Cardiac muscle cell (in vitro differentiated cells and primary cell): ENCODE results near the gene PTPN7. TPM values are rescaled to one million over a fixed set of nuclear protein-coding genes. Genes with fewer than 3 reads are reported as not detected.

Experiments
- DNase-seq, 2 donors: peaks; one replicate each; pipeline versions ENCODE4 v3.0.0 to v3.0.0-alpha.2; 2010 to 2017; ENCODE audit warnings: low read depth in 1 of 2, low spot score in 1 of 2
- H3K27ac ChIP-seq: fragments of 200-600 bp; sonication (generic); 2 replicates; pipeline ENCODE4 v1.5.1; 2016
- H3K27me3 ChIP-seq: fragments of 200-600 bp; sonication (generic); 2 replicates; pipeline ENCODE4 v1.6.0; 2016; ENCODE audit warnings: control low read depth
- H3K36me3 ChIP-seq: fragments of 200-600 bp; sonication (generic); 2 replicates; pipeline ENCODE4 v1.5.1; 2016; ENCODE audit warnings: control low read depth
- H3K4me1 ChIP-seq: fragments of 200-600 bp; sonication (generic); 2 replicates; pipeline ENCODE4 v1.8.1; 2017; ENCODE audit warnings: low read depth, mild to moderate bottlenecking, mixed run types
- H3K4me3 ChIP-seq: fragments of 200-600 bp; sonication (generic); 2 replicates; pipeline ENCODE4 v1.5.1; 2016; ENCODE audit warnings: mild to moderate bottlenecking
- H3K9me3 ChIP-seq: fragments of 200-600 bp; sonication (generic); 2 replicates; pipeline ENCODE4 v1.5.1; 2017; ENCODE audit warnings: low read depth, mild to moderate bottlenecking, control low read depth
- CTCF ChIP-seq: IDR thresholded peaks from 2 replicates; pipeline ENCODE4 v1.5.1; 2012; ENCODE audit warnings: low read depth, mild to moderate bottlenecking, low read length
- polyA plus RNA-seq: library from polyadenylated mRNA; unstranded; fragments of >200 nt; fragmentation: Nextera tagmentation; extraction: Ambion mirVana; gene quantifications from 2 replicates; pipeline ENCODE4 v1.2.1, GENCODE V29; 2016
- total RNA-seq: library from RNA; depleted of rRNA; stranded (reverse); fragments of >200 nt; gene quantifications from 2 replicates; pipeline ENCODE4 v1.2.3, GENCODE V29; 2016

PTPN7 gene
- total and polyA plus RNA-seq, 2 experiments from 2014 or later = not detected

- Histone ChIP-seq H3K36me3 (peaks cover 8% of the 10 kb centered on the region), H3K9me3 (no peaks in the 10 kb centered on the region), H3K4me3 (no peak overlapping the region), H3K27ac (no peak overlapping the region), H3K4me1 (no peaks in the 10 kb centered on the region), H3K27me3 (no peaks in the 10 kb centered on the region)
- no peak for TF ChIP-seq CTCF
- no peak for DNase-seq
Observed at GRCh38 chr1:202130297-202130721, 30.1 kb downstream of the PTPN7 start.

GRCh38 chr1:202129453-202130296, 30.7 kb downstream of the PTPN7 start:
- Histone ChIP-seq H3K36me3 (peaks cover 6% of the 10 kb centered on the region), H3K27ac (no peak overlapping the region), H3K4me3 (no peak overlapping the region), H3K4me1 (no peaks in the 10 kb centered on the region), H3K9me3 (no peaks in the 10 kb centered on the region), H3K27me3 (no peaks in the 10 kb centered on the region)
- no peak for TF ChIP-seq CTCF
- no peak for DNase-seq

- H3K4me1 ChIP-seq = no peaks in the 10 kb centered on the region
- H3K4me3 ChIP-seq = no peak overlapping the region
- H3K9me3 ChIP-seq = no peaks in the 10 kb centered on the region
- TF ChIP-seq CTCF = no peak
- DNase-seq = no peak
- no peaks in the 10 kb centered on the region for H3K27me3 ChIP-seq
- no peaks in the 10 kb centered on the region for H3K36me3 ChIP-seq
- H3K27ac ChIP-seq = no peak overlapping the region
Observed at GRCh38 chr1:202127836-202128622, 32.4 kb downstream of the PTPN7 start.

- H3K4me3 ChIP-seq = no peak overlapping the region
- no peaks in the 10 kb centered on the region for H3K9me3 ChIP-seq
- no peaks in the 10 kb centered on the region for H3K36me3 ChIP-seq
- H3K27ac ChIP-seq = no peak overlapping the region
- H3K4me1 ChIP-seq = no peaks in the 10 kb centered on the region
- TF ChIP-seq CTCF = no peak
- DNase-seq = no peak
- no peaks in the 10 kb centered on the region for H3K27me3 ChIP-seq
Observed at GRCh38 chr1:202127061-202127460, 33.3 kb downstream of the PTPN7 start.

DNA sequence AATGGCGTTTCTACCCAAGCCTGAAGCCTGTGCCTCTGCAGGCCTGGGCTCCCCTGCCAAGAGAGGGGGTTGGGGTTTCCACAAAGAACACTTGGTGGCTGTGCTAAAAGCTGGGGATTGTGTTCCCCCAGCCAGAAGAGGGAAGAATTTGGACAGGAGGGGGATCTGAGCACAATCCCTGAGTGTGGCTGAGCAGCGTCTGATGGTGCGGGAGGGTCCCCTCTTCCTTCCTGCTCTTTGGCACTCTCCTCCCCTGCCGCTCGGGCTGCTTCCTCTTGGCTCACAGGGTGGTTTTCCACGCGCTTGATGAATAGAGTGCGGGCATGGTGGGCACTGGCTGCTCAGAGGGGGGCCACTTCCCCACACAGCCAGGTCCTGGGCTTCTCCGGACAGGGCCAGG, 34.0 kb downstream of the PTPN7 start:
- no peak overlapping the region for H3K27ac ChIP-seq

More for the DNA sequence above, 34.0 kb downstream of the PTPN7 start:
- no peaks in the 10 kb centered on the region for H3K36me3 ChIP-seq
- no peak for DNase-seq
- no peak overlapping the region for H3K4me3 ChIP-seq
- no peaks in the 10 kb centered on the region for H3K9me3 ChIP-seq
- no peaks in the 10 kb centered on the region for H3K4me1 ChIP-seq
- no peaks in the 10 kb centered on the region for H3K27me3 ChIP-seq
- TF ChIP-seq CTCF = no peak
